Jurkat, Clone E6-1 (cell line): ENCODE measurements around the gene GBX2.

Source experiments
- DNase-seq: peaks from one replicate; pipeline ENCODE4 v3.0.0-alpha.2; 2011; ENCODE audit warnings: low read depth, low spot score
- H3K4me3 ChIP-seq: 2 replicates; pipeline ENCODE4 v1.5.1; 2011; ENCODE audit warnings: mild to moderate bottlenecking, low read length, control low read depth, moderate library complexity

The GBX2 gene

GRCh38 chr2:236171181-236171679 lies 3.0 kb upstream of the GBX2 start:
- DNase-seq, result no peak
- no peak overlapping the region for H3K4me3 ChIP-seq

- DNase-seq, result no peak
- no peak overlapping the region for H3K4me3 ChIP-seq
These were observed 2.5 kb upstream of the GBX2 start for GRCh38 chr2:236170590-236171165.

- H3K4me3 ChIP-seq, result no peak overlapping the region
- DNase-seq, result no peak
These were observed 1.8 kb upstream of the GBX2 start for GRCh38 chr2:236169741-236170589.

- DNase-seq, result no peak
- no peak overlapping the region for H3K4me3 ChIP-seq
These were observed 1.1 kb upstream of the GBX2 start for GRCh38 chr2:236169151-236169721.

GRCh38 chr2:236167297-236168109 lies 683 bp downstream of the GBX2 start:
- no peak overlapping the region for H3K4me3 ChIP-seq

GRCh38 chr2:236166796-236167296 lies 1.3 kb downstream of the GBX2 start:
- no peak for DNase-seq

More at GRCh38 chr2:236167297-236168109, 683 bp downstream of the GBX2 start:
- no peak for DNase-seq

GRCh38 chr2:236165842-236166795 lies 2.1 kb downstream of the GBX2 start:
- DNase-seq, result no peak
- H3K4me3 ChIP-seq, result no peak overlapping the region

More at GRCh38 chr2:236166796-236167296, 1.3 kb downstream of the GBX2 start:
- no peak overlapping the region for H3K4me3 ChIP-seq

- no peak overlapping the region for H3K4me3 ChIP-seq
- DNase-seq, result no peak
These were observed 3.0 kb downstream of the GBX2 start for GRCh38 chr2:236164925-236165841.

- H3K4me3 ChIP-seq, result no peak overlapping the region
- no peak for DNase-seq
These were observed 3.8 kb downstream of the GBX2 start for GRCh38 chr2:236164201-236164924.

GRCh38 chr2:236163471-236164200 lies 4.5 kb downstream of the GBX2 start:
- no peak for DNase-seq
- no peak overlapping the region for H3K4me3 ChIP-seq

GRCh38 chr2:236162882-236163470 lies 5.2 kb downstream of the GBX2 start:
- no peak for DNase-seq
- H3K4me3 ChIP-seq, result no peak overlapping the region

GRCh38 chr2:236162031-236162845 lies 5.9 kb downstream of the GBX2 start:
- no peak for DNase-seq
- no peak overlapping the region for H3K4me3 ChIP-seq

- no peak for DNase-seq
- H3K4me3 ChIP-seq, result no peak overlapping the region
These were observed 6.7 kb downstream of the GBX2 start for GRCh38 chr2:236161531-236161930.

- no peak overlapping the region for H3K4me3 ChIP-seq
- no peak for DNase-seq
These were observed 7.1 kb downstream of the GBX2 start for GRCh38 chr2:236161082-236161462.
